Stimulated activated CD4-positive, alpha-beta T cell treated with anti-CD3 and anti-CD28 coated beads, Interleukin-1b, Interleukin-23, amount 100 ng/mL, for 4 hours (primary cell): ENCODE results near the gene SPAM1.
"Not testable (repeated sequence)": the region's sequence is repeated elsewhere in the genome, so short reads cannot be mapped to it uniquely, and the experiment has no call there.

ENCODE experiments used
- DNase-seq, 2 donors: peaks; one replicate each; pipeline ENCODE4 v3.0.0-alpha.2; 2020; ENCODE audit warnings: low read depth in 2 of 2

SPAM1 gene

DNA sequence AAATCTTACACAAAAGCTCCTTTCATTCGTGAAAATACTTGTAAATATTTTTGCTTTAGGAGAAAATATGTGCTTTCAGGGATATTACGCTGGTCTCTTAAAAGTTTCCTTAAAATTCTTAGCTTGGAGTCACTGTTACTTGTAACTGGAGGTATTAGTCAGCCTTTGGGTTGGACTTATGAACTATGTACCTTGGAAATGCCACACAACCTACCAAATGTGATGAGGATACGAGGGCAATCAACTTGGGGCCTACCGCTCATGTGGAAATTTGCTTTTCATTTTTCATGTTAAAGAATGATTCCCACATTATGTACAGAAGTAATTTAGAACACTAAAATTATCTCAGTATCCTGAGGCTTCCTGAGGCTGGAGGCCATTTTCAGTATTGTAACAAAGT lies 23.1 kb downstream of the SPAM1 start:
- DNase-seq, result no peak

DNA sequence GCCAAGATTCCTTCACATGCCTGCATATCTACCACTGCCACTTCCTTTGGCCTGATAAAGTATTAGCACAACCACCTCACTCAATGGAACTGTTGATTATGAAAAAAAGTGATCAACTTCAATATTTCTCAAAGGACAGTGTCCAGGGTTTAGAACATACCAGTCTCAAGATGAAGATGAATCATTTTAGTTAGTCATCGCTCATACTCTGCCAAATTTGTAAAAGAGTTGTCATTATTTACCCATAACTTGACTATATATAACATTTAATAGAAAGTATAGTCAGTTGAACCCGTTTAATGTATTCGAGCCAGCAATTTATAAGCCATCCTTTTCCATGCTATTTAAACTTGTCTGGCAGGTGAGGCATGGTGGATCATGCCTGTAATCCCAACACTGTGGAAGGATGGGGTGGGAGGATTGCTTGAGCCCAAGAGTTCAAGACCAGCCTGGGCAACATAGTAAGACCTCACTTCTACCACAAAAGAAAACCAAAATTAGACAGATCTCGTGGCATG lies 33.2 kb downstream of the SPAM1 start:
- DNase-seq, result no peak

DNA sequence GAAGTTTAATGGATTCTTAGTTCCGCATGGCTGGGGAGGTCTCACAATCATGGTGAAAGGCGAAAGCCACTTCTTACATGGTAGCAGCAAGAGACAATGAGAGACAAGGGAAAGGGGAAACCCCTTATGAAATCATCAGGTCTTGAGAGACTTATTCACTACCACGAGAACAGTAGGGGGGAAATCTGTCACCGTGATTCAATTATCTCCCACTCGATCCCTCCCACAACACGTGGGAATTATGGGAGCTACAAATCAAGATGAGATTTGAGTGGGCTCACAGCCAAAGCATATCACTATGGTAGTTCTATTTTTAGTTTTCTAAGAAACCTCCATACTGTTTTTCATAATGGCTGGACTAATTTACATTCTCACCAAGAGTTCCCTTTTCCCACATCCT lies 36.7 kb downstream of the SPAM1 start:
- no peak for DNase-seq

DNA sequence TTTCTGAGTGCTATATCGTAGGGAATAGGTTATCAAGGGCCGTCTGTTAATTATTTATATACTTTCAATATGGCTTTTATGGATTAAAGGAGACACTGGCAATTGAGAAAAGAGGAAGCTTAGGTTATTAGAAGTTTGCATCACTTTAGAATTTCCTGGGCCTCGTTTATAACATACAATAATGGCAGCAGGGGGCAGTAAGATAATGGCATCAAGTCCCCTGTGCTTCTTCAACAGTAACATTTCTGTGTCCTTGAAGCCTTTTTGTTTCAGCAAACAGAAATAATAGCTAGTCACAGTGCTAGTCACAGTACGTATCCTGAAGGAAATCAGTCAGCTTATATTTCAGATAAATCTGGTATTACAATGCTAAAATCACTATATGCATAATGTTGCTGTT lies 41.9 kb downstream of the SPAM1 start:
- DNase-seq, result no peak

DNA sequence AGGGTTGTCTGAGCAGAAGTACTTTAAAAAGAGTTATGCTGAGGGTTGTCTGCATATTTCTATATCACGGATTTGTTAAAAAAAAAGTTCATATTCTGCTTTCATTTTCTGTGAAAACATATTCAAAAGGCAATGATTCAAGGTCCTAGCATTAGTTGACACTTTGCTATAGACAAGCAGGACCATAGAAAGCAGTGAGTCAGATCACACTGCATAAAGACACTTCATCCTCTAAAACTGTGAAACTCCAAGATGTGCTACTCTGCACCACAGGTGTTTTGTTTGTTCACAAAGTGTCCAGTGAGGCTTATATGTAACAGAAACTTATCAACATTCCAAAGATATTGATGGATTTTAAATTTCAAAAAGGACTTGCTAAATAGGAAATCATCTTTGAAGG lies 47.0 kb downstream of the SPAM1 start:
- no peak for DNase-seq

DNA sequence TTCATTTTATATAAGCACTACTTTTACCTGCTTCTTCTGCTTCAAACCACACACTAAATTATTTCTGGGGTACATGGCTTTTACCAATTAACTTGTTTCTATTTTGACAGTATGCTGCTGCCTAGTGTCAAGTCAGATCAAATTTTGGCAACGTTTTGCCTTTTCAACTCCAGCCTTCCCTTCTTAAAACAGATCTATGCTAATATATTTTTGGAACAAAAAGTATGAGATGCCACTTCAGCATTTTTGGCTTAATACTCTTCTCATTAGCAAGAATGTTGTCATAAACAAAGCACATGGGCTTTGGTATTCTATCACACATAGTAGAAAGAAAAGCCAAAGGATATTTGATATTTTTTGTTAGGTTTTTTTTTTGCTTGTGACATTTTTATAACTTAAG lies 47.8 kb downstream of the SPAM1 start:
- DNase-seq, result no peak

DNA sequence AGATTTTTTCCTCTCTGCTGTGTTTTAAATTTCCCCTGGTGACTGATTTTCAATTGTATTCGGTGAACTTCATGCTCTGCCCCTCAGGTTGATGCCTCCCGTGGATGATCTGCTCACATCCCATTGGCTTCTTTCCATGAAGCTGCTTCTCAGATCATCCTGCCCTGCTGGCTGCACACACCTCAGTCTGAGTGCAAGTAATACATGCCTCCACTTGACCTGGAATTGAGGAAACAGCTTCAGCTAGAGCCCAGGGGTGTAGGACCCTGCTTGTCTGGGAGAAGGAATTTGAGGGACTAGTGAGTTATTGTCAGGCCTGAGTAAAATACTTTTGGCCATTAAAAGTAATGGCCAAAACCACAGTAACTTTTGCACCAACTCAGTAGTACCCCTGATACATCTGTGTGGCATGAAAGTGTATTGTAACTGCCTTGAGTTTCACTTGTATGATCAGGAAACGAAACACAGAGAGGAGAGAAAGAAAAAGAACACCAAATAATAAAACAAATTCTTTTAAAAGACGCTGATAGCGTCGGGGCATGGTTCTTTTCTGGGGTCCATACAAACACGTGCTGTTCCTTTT lies 49.4 kb downstream of the SPAM1 start:
- DNase-seq, result no peak

DNA sequence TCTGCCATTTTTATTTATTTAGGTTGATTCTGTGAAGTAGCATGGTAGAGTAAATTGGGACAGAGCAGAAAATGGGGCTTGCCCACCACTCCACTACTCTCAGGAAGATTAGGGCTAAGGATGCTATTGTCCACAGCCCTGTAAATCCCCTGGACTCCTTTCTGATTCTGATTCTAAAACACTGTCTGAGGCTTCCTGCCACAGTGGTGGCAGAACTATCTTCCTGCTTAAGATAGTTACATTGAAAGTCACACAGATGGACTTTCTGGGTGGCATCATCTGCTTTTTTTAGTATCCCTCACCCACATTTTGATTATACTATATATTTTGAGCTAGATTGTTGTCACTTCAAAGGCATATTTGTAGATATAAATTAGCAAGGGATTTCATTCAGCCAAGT lies 50.0 kb downstream of the SPAM1 start:
- no peak for DNase-seq

DNA sequence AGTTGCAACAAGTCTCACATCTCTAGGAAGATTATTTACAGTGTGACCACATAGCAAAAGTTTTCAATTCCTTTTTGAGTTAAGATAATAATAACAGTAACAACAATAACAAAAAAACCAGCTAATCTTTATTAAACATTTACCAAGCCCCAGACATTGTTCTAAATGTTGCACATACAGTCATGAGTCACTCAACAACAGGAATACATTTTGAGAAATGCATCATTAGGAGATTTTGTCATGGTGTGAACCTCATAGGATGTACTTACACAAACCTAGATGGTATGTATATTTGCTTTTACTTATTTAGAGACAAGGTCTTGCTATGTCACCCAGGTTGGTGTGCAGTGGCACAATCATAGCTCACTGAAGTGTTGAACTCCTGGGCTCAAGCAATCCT lies 52.0 kb downstream of the SPAM1 start:
- DNase-seq, result no peak

DNA sequence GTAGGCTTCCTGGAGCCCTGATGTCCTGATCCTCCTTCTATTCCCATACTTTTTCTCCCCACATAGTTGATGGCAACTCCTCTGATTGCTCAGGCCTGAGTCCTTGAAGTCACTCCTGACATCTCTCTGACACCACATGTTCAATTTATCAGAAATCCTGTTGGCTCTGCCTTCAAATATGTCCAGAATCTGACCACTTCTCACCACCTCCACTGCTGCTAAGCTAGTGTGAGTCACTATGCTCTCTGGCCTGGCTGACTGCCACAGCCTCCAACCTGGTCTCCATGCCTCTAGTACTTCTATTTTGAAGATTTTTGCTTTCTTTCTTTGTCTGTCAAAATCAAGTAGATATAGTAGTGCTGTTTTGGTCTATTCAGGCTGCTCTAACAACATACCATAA lies 54.8 kb downstream of the SPAM1 start:
- no peak for DNase-seq

DNA sequence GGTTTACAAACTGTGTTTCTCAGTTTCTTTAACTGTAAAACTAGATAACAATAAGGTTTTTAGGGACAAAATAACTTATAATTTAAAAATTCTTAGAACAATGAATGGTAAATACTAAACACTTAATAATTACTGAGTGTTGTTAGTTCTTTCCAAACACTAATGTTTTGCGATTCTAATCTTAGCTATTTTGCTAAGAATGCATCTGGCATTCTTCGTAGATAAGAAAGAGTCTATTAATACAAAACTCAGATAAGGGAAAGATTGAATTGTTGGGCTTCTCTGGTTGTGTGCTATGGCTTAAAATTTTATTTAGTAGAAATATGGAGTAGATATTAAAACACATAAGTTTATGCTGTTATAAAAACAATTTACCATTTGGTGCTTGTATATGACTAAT lies 62.4 kb downstream of the SPAM1 start:
- no peak for DNase-seq

DNA sequence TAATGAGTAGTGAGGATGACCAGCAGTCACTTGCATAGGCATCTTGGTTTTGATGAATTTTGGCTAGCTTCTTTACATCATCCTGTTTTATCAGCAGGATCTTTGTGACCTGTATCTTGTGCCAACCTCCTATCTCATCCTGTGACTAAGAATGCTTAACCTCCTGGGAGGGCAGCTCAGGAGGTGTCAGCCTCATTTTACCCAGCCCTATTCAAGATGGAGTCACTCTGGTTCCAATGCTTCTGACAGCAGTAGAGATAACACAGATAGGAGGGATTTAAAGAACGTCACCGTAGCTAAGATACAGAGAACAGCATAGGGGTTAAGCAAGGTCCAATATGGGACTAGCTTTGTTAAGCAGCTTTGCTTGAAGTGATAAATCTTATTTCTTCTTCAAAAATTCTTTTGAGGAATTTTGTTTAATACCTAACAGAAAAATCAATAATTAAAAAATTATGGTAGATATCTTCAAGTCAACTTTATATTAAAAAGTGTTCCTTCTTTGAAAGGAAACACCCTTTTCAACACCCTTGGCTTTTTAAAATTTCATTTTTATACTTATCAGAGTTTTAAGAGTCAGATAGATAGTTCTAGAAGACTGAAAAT lies 68.0 kb downstream of the SPAM1 start:
- no peak for DNase-seq

DNA sequence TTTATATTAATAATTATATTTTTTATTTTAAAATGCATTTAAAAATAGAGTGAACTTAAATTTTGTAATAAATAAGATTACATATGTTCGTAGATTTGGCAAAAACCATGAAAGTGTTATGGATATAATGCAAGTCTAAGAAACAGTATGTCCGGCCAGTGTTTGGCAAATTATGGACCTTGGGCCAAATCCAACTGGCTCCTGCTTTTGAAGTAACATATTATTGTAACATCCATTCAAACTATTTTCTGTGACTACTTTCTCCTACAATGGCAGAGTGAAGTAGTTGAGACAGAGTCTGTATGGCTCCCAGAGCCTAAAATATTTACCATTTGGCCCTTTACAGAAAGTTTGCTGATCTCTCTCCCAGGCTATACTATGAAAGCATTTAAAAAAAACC lies 69.0 kb downstream of the SPAM1 start:
- no peak for DNase-seq

DNA sequence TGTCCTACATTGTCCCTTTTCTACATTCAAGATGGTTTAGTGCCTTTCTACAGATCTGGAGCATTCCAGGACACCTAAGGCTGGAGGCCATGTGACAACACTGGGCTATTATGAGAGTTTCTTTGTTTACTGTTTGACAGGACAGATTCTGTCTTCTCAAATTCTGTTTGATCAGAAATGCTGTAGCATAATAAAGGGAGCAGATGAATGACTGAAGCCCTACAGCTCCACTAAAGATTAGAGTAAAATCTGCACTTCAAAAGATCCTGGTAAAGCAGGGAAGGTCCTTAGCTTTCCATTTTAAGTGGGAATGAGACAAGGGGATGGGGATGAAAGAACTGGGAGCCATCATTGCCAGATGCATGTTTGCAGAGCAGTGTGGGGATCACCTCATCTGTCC lies 69.4 kb downstream of the SPAM1 start:
- no peak for DNase-seq

DNA sequence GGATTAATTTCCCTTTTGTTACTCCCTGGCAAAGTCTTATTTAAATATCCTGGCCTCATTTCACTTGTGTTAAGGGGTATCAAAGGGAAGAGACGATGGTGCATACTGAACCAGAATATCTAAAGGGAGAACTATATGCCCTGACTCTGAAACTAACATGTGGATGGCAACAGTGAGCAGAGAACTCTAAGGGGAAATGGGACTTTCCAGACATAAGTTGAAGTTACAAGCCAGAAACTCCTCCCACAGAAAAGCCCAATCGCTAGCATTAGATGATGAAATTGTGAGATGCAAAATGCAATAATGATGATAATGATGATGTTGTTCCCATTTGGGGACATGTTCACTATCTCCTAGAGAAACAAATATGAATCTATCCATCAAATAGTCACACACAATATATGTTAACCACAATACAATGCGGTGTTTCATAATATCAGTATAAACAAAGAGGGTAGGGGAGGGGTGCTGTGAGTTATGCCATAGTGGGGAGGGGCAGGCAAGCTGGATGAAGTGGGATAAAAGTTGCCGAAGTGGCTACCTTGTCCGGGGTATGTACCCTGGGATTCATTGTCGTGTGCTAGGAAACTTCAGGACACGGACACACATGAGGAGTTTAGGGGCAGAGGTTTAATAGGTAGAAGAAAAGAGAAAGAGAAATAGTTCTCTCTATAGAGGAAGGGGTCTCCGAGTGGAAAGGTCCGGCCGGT lies 70.7 kb downstream of the SPAM1 start:
- no peak for DNase-seq

DNA sequence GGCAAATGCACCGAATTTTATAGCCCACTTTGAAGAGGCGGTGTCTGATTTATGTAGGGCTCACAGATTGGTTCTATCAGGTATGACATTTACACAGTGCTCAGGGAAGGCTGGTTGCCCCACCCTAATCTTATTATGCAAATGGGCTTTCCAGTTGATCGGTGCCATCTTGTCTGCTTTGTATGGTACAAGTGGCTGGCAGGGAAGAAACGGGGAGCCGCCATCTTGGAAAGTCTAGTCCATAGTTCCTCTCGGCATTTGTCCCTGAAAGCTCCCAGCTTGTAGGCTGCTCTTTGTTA lies 71.2 kb downstream of the SPAM1 start:
- no peak for DNase-seq

DNA sequence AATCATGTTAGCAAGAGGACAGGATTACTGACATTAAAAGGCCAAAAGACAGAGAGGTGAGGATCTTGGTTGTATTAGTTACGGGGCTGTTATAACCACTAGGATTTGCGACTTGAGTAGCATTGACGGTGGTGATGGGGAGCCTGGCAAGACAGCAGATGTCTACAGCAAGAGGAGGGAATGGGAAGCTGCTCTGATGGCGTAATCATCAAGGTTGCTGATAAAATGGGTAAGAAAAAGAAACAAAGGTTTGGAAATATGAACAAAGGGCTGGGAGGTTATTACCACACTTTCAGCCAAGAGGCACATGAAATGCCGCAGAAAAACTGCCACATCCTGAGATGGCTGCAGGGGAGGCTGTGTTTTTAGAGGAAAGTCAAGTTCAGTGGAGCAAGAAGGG lies 73.9 kb downstream of the SPAM1 start:
- no peak for DNase-seq

DNA sequence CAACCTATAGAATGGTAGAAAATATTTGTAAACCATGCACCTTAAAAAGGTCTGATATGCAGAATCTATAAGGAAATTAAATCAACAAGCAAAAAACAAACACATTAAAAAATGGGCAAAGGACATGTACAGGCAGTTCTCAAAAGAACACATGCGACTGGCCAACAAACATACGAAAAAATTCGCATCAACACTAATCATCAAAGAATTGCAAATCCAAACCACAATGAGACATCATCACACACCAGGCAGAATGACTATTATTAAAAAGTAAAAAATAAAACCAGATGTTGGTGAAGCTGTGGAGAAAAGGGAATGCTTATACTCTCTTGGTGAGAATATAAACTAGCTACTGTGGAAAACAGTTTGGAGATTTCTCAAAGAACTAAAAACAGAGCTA lies 74.7 kb downstream of the SPAM1 start:
- no peak for DNase-seq

DNA sequence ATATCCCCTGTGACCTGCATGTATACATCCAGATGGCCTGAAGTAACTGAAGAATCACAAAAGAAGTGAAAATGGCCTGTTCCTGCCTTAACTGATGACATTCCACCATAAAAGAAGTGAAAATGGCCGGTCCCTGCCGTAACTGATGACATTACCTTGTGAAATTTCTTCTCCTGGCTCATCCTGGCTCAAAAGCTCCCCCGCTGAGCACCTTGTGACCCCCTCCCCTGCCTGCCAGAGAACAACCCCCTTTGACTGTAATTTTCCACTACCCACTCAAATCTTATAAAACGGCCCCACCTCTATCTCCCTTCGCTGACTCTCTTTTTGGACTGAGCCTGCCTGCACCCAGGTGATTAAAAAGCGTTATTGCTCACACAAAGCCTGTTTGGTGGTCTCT lies 83.3 kb downstream of the SPAM1 start:
- DNase-seq, result not testable (repeated sequence)

DNA sequence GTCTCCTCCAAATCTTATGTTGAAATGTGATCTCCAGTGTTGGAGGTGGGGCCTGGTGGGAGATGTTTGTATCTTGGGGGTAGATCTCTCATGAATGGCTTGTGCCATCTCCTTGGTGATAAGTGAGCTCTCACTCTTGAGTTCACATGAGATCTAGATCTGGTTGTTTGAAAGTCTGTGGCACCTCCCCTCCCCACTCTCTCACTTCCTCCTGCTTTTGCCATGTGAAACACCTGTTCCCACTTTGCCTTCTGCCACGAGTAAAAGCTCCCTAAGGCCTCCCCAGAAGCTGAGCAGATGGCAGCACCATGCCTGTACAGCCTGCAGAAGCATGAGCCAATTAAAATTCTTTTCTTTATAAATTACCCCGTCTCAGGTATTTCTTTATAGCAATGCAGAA lies 84.3 kb downstream of the SPAM1 start:
- DNase-seq, result no peak
